GM12892 (cell line): ENCODE results near the gene MVB12B.

ENCODE experiments used
- POLR2A ChIP-seq: IDR thresholded peaks from 2 replicates; pipeline ENCODE4 v1.6.1; 2011; ENCODE audit warnings: low read depth, low read length, control low read depth
- POLR2AphosphoS5 ChIP-seq: IDR thresholded peaks from 2 replicates; pipeline ENCODE4 v1.6.1; 2011; ENCODE audit warnings: low read depth, low read length, control low read depth
- TAF1 ChIP-seq: IDR thresholded peaks from 2 replicates; pipeline ENCODE4 v1.6.1; 2011; ENCODE audit warnings: low read depth, mild to moderate bottlenecking, control low read depth, low read length, borderline replicate concordance

GRCh38 chr9:126379661-126380360 is 53.2 kb downstream of the MVB12B start:
- no peak for TF ChIP-seq POLR2A
- TF ChIP-seq POLR2AphosphoS5, result no peak
- no peak for TF ChIP-seq TAF1
